Liver (tissue), 9 donors: Measurements from ENCODE around the gene ZRSR2. TPM values are rescaled to one million over a fixed set of nuclear protein-coding genes. Genes with fewer than 3 reads are reported as not detected.
A peak's percentile ranks its signal among the peaks of the same experiment; 100 is the strongest.

Experiments
- DNase-seq: peaks from one replicate; pipeline ENCODE4 v3.0.0-alpha.2; 2017; ENCODE audit warnings: low spot score
- H3K27ac ChIP-seq, 2 donors: one replicate each; pipeline ENCODE4 v1.7.0; 2013; ENCODE audit warnings: inconsistent platforms in 2 of 2, low read length in 2 of 2, control low read depth in 1 of 2, low read depth in 1 of 2, mild to moderate bottlenecking in 1 of 2
- H3K27me3 ChIP-seq, 4 donors: one replicate each; pipeline versions ENCODE4 v1.6.1 to v1.7.0; 2013; ENCODE audit warnings: low read length in 3 of 4, inconsistent platforms in 1 of 4, mild to moderate bottlenecking in 1 of 4, moderate library complexity in 1 of 4; ENCODE audit not compliant: control insufficient read depth in 4 of 4, insufficient read depth in 4 of 4
- H3K36me3 ChIP-seq, 4 donors: one replicate each; pipeline versions ENCODE4 v1.6.1 to v1.7.0; 2013; ENCODE audit warnings: low read length in 3 of 4, mild to moderate bottlenecking in 3 of 4, low read depth in 1 of 4, moderate library complexity in 1 of 4; ENCODE audit not compliant: control insufficient read depth in 4 of 4, insufficient read depth in 3 of 4
- H3K4me1 ChIP-seq, 4 donors: one replicate each; pipeline versions ENCODE4 v1.6.1 to v1.7.0; 2013; ENCODE audit warnings: low read length in 3 of 4, mild to moderate bottlenecking in 3 of 4, moderate library complexity in 1 of 4; ENCODE audit not compliant: control insufficient read depth in 4 of 4, insufficient read depth in 4 of 4
- H3K4me3 ChIP-seq, 3 donors: one replicate each; pipeline versions ENCODE4 v1.6.1 to v1.7.0; 2013; ENCODE audit warnings: low read length in 3 of 3, control low read depth in 1 of 3, low read depth in 1 of 3, mild to moderate bottlenecking in 1 of 3
- H3K9ac ChIP-seq, 2 donors: one replicate each; pipeline ENCODE4 v1.7.0; 2013; ENCODE audit warnings: low read length in 2 of 2, mild to moderate bottlenecking in 2 of 2, moderate library complexity in 2 of 2, control low read depth in 1 of 2, low read depth in 1 of 2
- H3K9me3 ChIP-seq, 4 donors: one replicate each; pipeline versions ENCODE4 v1.6.1 to v1.7.0; 2013; ENCODE audit warnings: low read length in 3 of 4; ENCODE audit not compliant: control insufficient read depth in 4 of 4
- EGR1 ChIP-seq, 2 donors: IDR thresholded peaks; 2 replicates each; pipeline ENCODE4 v1.6.1; 2016 to 2018; ENCODE audit warnings: antibody characterized with exemption in 2 of 2, low read depth in 2 of 2
- FOXA1 ChIP-seq: IDR thresholded peaks from 2 replicates; pipeline ENCODE4 v1.6.1; 2016; ENCODE audit warnings: antibody characterized with exemption
- FOXA2 ChIP-seq: IDR thresholded peaks from 2 replicates; pipeline ENCODE4 v1.6.1; 2016; ENCODE audit warnings: antibody characterized with exemption
- GABPA ChIP-seq, 2 donors: IDR thresholded peaks in 1 of 2; conservative IDR thresholded peaks in 1 of 2; 2 replicates each; pipeline ENCODE4 v1.6.1; 2016; ENCODE audit warnings: antibody characterized with exemption in 2 of 2, mild to moderate bottlenecking in 1 of 2, moderate library complexity in 1 of 2
- HNF4G ChIP-seq: IDR thresholded peaks from 2 replicates; pipeline ENCODE4 v1.6.1; 2016; ENCODE audit warnings: antibody characterized with exemption
- JUND ChIP-seq, 2 donors: IDR thresholded peaks; 2 replicates each; pipeline ENCODE4 v1.6.1; 2016; ENCODE audit warnings: antibody characterized with exemption in 2 of 2
- NR2F2 ChIP-seq: IDR thresholded peaks from 2 replicates; pipeline ENCODE4 v1.6.1; 2016; ENCODE audit warnings: antibody characterized with exemption
- RAD21 ChIP-seq, 2 donors: IDR thresholded peaks; 2 replicates each; pipeline ENCODE4 v1.6.1; 2016; ENCODE audit warnings: antibody characterized with exemption in 2 of 2, mild to moderate bottlenecking in 2 of 2
- RXRA ChIP-seq, 2 donors: IDR thresholded peaks; 2 replicates each; pipeline ENCODE4 v1.6.1; 2017 to 2018; ENCODE audit warnings: antibody characterized with exemption in 2 of 2, mild to moderate bottlenecking in 1 of 2
- YY1 ChIP-seq: IDR thresholded peaks from 2 replicates; pipeline ENCODE4 v1.6.1; 2016; ENCODE audit warnings: antibody characterized with exemption, mild to moderate bottlenecking
- WGBS: extraction: QIAGEN DNeasy Blood & Tissue Kit; methylation state at CpG from one replicate; pipeline ENCODE4 v1.1.7; 2013; 5-methylcytosine and 5-hydroxymethylcytosine counted together
- polyA plus RNA-seq, 2 donors: library from polyadenylated mRNA; stranded (reverse) in 1 of 2; unstranded in 1 of 2; fragments of 200-250 nt in 1 of 2; fragments of >200 nt in 1 of 2; fragmentation: Nextera tagmentation in 1 of 2; extraction: Ambion mirVana in 1 of 2; gene quantifications; one replicate each; pipeline versions ENCODE4 v1.2.1 to v1.2.3, GENCODE V29; 2013 to 2015
- total RNA-seq, 2 donors: library from RNA; depleted of rRNA; stranded (reverse); fragments of >200 nt; gene quantifications; one replicate each; pipeline ENCODE4 v1.2.3, GENCODE V29; 2014
- TF ChIP-seq, protein P1 (sequence below): IDR thresholded peaks from 2 replicates; pipeline ENCODE4 v1.6.1; 2016; ENCODE audit warnings: antibody characterized with exemption
- TF ChIP-seq, protein P2 (sequence below): IDR thresholded peaks from 2 replicates; pipeline ENCODE4 v1.6.1; 2016; ENCODE audit warnings: antibody characterized with exemption, mild to moderate bottlenecking
- TF ChIP-seq, protein P3 (sequence below): fragments of 150-350 bp; IDR thresholded peaks from 2 replicates; pipeline ENCODE4 v1.5.1; 2017; ENCODE audit warnings: improper control_type of control experiment, low read depth, low read length; ENCODE audit not compliant: missing input control
- TF ChIP-seq, protein P4 (sequence below): IDR thresholded peaks from 2 replicates; pipeline ENCODE4 v1.6.1; 2016; ENCODE audit warnings: antibody characterized with exemption
- donor health status: healthy.
- donor health status: healthy.
- donor health status: healthy.
- donor health status: healthy.
- donor health status: healthy.

ZRSR2 gene
- total and polyA plus RNA-seq, 4 donors = 1.4 to 7.0 (median 3.0) TPM

- H3K36me3 ChIP-seq = no peaks in the 10 kb centered on the region
- DNase-seq = no peak
- H3K9ac ChIP-seq = no peak overlapping the region
- WGBS = 85% methylated on average over 8 of the region's 8 CpGs
- no peak overlapping the region for H3K27ac ChIP-seq
- no peak overlapping the region for H3K4me3 ChIP-seq
- TF ChIP-seq FOXA2 (no peak), RAD21 (IDR thresholded peaks at IDR 0.05) (peak; percentile 68 to 86), GABPA (IDR thresholded peaks at IDR 0.05 in 1 of 2, conservative IDR thresholded peaks at IDR 0.05 in 1 of 2) (no peak), YY1 (no peak)
- TF ChIP-seq, protein P1, sequence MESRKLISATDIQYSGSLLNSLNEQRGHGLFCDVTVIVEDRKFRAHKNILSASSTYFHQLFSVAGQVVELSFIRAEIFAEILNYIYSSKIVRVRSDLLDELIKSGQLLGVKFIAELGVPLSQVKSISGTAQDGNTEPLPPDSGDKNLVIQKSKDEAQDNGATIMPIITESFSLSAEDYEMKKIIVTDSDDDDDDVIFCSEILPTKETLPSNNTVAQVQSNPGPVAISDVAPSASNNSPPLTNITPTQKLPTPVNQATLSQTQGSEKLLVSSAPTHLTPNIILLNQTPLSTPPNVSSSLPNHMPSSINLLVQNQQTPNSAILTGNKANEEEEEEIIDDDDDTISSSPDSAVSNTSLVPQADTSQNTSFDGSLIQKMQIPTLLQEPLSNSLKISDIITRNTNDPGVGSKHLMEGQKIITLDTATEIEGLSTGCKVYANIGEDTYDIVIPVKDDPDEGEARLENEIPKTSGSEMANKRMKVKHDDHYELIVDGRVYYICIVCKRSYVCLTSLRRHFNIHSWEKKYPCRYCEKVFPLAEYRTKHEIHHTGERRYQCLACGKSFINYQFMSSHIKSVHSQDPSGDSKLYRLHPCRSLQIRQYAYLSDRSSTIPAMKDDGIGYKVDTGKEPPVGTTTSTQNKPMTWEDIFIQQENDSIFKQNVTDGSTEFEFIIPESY = no peak
- TF ChIP-seq, protein P2, sequence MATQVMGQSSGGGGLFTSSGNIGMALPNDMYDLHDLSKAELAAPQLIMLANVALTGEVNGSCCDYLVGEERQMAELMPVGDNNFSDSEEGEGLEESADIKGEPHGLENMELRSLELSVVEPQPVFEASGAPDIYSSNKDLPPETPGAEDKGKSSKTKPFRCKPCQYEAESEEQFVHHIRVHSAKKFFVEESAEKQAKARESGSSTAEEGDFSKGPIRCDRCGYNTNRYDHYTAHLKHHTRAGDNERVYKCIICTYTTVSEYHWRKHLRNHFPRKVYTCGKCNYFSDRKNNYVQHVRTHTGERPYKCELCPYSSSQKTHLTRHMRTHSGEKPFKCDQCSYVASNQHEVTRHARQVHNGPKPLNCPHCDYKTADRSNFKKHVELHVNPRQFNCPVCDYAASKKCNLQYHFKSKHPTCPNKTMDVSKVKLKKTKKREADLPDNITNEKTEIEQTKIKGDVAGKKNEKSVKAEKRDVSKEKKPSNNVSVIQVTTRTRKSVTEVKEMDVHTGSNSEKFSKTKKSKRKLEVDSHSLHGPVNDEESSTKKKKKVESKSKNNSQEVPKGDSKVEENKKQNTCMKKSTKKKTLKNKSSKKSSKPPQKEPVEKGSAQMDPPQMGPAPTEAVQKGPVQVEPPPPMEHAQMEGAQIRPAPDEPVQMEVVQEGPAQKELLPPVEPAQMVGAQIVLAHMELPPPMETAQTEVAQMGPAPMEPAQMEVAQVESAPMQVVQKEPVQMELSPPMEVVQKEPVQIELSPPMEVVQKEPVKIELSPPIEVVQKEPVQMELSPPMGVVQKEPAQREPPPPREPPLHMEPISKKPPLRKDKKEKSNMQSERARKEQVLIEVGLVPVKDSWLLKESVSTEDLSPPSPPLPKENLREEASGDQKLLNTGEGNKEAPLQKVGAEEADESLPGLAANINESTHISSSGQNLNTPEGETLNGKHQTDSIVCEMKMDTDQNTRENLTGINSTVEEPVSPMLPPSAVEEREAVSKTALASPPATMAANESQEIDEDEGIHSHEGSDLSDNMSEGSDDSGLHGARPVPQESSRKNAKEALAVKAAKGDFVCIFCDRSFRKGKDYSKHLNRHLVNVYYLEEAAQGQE = no peak
- TF ChIP-seq, protein P3, sequence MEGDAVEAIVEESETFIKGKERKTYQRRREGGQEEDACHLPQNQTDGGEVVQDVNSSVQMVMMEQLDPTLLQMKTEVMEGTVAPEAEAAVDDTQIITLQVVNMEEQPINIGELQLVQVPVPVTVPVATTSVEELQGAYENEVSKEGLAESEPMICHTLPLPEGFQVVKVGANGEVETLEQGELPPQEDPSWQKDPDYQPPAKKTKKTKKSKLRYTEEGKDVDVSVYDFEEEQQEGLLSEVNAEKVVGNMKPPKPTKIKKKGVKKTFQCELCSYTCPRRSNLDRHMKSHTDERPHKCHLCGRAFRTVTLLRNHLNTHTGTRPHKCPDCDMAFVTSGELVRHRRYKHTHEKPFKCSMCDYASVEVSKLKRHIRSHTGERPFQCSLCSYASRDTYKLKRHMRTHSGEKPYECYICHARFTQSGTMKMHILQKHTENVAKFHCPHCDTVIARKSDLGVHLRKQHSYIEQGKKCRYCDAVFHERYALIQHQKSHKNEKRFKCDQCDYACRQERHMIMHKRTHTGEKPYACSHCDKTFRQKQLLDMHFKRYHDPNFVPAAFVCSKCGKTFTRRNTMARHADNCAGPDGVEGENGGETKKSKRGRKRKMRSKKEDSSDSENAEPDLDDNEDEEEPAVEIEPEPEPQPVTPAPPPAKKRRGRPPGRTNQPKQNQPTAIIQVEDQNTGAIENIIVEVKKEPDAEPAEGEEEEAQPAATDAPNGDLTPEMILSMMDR = peak; percentile 63
- H3K9me3 ChIP-seq = no peaks in the 10 kb centered on the region
- no peaks in the 10 kb centered on the region for H3K4me1 ChIP-seq
- H3K27me3 ChIP-seq = no peaks in the 10 kb centered on the region
Observed at GRCh38 chrX:15761564-15762191, 28.6 kb upstream of the ZRSR2 start.

GRCh38 chrX:15769300-15769954 is 20.9 kb upstream of the ZRSR2 start:
- no peaks in the 10 kb centered on the region for H3K36me3 ChIP-seq
- H3K9ac ChIP-seq = no peak overlapping the region
- H3K27ac ChIP-seq = no peak overlapping the region
- no peak for DNase-seq
- H3K4me1 ChIP-seq = no peaks in the 10 kb centered on the region
- no peak overlapping the region for H3K4me3 ChIP-seq
- H3K9me3 ChIP-seq = no peaks in the 10 kb centered on the region
- H3K27me3 ChIP-seq = no peaks in the 10 kb centered on the region
- no peak for TF ChIP-seq JUND (IDR thresholded peaks at IDR 0.05)
- TF ChIP-seq, protein P4, sequence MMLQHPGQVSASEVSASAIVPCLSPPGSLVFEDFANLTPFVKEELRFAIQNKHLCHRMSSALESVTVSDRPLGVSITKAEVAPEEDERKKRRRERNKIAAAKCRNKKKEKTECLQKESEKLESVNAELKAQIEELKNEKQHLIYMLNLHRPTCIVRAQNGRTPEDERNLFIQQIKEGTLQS = no peak
- TF ChIP-seq, protein P2 = no peak
- TF ChIP-seq NR2F2 = no peak
- TF ChIP-seq RXRA (IDR thresholded peaks at IDR 0.05) = no peak
- TF ChIP-seq HNF4G = no peak
- no peak for TF ChIP-seq RAD21 (IDR thresholded peaks at IDR 0.05)
- TF ChIP-seq, protein P1 = no peak
- no peak for TF ChIP-seq GABPA (IDR thresholded peaks at IDR 0.05 in 1 of 2, conservative IDR thresholded peaks at IDR 0.05 in 1 of 2)
- TF ChIP-seq EGR1 (IDR thresholded peaks at IDR 0.05; ENCODE audit: low read depth in 2 of 2) = no peak
- TF ChIP-seq FOXA1 = no peak
- 86% methylated on average over 4 of the region's 4 CpGs for WGBS
